Measurements from ENCODE around the gene SERP2.
"Not testable (repeated sequence)": the region's sequence is repeated elsewhere in the genome, so short reads cannot be mapped to it uniquely, and the experiment has no call there.

The SERP2 gene

GRCh38 chr13:44373601-44374347, at the start of gene SERP2:
Gene SERP2 (plus strand): TSS chr13:44373824. CDS start chr13:44374026, 202 bp downstream.
- DNase-seq (ENCODE audit: low spot score): peak; percentile 41

DNA sequence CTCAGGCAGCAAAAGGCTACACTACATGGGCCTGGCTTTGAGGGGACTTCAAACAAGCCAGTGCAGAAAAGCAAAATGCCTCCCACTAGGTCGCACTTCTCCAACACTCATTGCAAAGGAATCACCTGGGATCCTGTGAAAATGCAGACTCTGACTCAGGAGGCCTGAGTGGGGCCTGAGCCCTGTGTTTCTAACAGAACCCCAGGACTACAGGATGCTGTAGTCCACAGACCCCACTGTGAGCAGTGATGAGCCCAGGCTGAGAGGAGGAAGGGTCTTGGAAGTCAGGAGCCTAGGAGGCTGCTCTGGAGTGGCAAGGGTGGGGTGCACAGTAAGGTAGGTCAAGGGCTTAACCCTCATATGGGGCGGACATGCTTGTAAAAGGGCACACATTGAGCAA, 46.7 kb upstream of the SERP2 start:
- DNase-seq (ENCODE audit: low spot score): no peak

GRCh38 chr13:44329041-44329440, 44.6 kb upstream of the SERP2 start:
- not testable (repeated sequence) for DNase-seq (ENCODE audit: low spot score)

- DNase-seq (ENCODE audit: low spot score): no peak
These were observed 43.6 kb upstream of the SERP2 start for GRCh38 chr13:44329909-44330545.

DNA sequence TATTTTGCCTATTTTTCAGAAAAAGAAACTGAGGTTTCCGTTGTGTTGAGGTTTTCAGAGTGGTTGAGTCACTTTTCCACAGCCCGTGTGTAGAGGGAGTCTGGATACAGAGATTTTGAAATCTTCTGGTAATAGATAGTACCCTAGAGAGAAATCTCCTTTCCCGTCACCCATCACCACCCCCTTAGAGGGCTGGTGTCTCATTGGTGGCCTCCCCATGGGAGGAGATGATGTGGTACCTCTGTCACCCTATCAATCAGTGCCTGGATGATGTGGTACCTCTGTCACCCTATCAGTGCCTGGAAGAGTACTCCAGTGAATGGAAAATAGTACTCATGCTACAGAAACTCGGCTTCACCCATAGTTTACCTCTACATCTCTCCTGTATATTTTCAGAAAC, 42.2 kb upstream of the SERP2 start:
- DNase-seq (ENCODE audit: low spot score): peak; percentile 13

DNA sequence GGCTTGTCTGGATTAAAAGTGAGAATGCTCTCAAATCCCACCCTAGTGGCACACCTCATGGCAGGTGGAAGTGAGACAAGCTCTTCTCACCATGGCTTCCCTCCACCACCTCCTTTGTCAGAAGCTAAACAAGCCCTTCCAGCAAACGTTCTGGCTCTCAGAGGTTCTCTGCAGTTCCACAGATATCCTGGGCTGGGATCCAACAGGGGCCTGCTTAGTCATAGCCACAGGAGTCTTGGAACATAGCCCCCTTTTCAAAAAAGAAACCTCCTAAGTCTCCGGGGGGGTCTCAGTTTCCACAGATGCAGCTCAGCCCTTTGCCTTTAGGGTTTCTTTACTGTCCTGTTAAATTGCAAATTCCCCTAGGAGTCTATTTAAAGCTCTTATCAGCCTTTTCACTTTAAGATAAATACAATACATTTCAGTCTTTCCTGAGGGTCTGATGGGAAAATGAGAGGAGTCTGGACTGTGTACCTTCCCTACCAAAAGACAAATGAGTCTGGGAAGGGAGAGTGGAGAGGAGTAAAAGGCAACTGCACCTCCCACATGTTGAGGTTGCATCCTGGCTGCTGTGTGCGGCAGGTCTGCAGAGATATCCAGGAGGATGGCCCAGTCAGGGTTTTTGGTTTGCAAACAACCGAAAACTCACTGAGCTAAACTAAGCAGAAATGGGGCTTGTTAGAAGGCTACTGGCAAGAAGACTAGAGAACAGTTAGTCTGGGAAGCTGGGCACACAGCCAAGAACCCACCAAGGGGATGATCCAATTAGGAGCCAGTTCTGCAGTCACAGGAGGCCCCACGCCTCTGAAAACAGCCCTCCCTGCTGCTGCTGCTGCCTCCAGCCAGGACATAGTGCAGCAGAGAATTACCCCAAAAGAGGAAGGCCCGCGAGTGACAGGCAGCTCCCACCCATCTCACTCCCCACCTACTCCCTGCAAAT, 41.4 kb upstream of the SERP2 start:
- DNase-seq (ENCODE audit: low spot score): peak; percentile 22

- DNase-seq (ENCODE audit: low spot score): no peak
These were observed 39.5 kb upstream of the SERP2 start for GRCh38 chr13:44333950-44334655.

- no peak for DNase-seq (ENCODE audit: low spot score)
These were observed 38.9 kb upstream of the SERP2 start for GRCh38 chr13:44334751-44335150.

DNA sequence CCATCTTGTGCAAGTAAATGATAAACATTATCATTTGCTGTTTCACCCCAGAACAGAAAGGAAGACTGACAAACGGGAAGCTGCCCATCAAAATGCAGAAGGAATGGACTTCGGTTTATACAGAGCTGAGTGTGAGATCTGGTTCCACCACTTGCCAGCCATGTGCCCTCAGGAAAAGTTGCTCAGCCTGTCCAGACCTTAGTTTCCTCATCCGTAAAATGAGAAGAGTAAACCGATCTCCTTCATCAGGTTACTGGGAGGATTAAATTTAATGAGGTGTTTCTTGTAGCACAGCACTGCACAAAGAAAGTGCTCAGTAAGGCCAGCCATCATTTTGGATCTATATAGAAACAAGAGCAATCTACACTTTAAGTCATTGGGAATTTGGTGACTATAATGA, 36.7 kb upstream of the SERP2 start:
- DNase-seq (ENCODE audit: low spot score): no peak

- DNase-seq (ENCODE audit: low spot score): no peak
These were observed 36.0 kb upstream of the SERP2 start for GRCh38 chr13:44337581-44337980.

DNA sequence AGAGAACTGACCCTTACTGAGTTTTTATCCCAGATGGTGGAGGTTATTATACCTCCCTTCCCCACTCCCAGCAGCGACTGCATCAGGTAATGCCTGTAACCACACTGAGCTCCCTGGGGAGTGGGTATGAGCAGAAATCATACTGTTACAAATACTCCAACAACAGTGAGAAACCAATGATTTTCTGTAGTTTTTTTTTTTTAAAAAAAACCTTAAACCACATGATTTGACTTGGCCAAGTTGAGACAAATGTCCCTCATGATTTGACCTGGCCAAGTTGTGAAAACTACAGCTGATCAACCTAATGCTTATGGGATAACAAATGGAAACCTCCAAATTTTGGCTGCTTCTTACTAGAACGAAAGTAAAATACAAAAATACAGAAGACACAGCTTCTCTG, 33.1 kb upstream of the SERP2 start:
- DNase-seq (ENCODE audit: low spot score): no peak

DNA sequence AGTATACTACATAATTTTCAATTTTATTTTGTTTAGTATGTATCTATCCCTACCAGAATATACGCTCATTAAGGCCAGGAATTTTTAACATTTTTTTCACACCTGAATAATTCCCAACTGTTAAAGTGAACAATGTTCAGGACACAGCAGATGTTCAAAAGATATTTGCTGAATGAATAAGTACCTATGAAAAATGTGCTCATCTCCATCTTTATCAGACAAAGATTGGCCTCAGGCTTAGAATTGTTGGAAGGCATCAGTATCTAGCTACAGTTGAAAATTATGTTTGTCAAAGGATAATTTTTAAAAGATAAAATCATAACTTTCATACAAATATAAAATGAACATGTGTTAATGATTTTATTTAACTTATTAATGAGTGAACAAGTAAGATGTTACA, 30.9 kb upstream of the SERP2 start:
- DNase-seq (ENCODE audit: low spot score): no peak

GRCh38 chr13:44346534-44346933, 27.1 kb upstream of the SERP2 start:
- no peak for DNase-seq (ENCODE audit: low spot score)

DNA sequence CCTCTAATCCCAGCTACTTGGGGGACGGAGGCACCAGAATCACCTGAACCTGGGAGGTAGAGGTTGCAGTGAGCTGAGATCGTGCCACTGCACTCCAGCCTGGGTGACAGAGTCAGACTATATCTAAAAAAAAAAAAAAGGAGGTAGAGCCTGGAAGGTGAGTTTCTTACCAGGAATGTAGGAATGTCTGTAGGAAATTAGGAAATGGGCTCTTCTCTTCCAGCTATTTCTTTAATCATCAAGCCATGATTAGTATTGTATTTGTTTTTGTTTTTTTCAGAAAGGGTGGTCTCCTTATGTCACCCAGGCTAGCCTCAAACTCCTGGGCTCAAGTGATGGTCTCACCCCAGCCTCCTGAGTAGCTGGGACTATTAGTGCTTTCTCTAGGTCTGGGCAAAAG, 26.3 kb upstream of the SERP2 start:
- no peak for DNase-seq (ENCODE audit: low spot score)

DNA sequence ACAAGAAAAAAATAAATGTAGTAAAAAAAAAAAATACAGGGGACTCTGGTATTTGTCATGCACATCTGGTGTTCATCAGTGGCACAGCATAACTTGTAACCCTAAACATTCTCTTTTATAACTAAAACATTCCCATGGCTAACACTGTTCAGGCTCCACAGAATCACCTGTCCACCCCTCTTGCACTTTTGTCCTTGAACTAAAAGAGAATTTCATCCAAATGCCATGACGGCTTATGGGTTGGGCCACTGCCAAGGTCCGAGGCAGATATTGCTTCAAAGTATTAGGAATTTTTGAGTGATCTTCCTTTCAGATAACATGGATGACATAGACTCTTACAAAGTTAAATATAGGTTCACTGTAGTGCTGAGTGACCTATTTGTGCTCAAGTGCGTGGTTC, 25.7 kb upstream of the SERP2 start:
- DNase-seq (ENCODE audit: low spot score): no peak

DNA sequence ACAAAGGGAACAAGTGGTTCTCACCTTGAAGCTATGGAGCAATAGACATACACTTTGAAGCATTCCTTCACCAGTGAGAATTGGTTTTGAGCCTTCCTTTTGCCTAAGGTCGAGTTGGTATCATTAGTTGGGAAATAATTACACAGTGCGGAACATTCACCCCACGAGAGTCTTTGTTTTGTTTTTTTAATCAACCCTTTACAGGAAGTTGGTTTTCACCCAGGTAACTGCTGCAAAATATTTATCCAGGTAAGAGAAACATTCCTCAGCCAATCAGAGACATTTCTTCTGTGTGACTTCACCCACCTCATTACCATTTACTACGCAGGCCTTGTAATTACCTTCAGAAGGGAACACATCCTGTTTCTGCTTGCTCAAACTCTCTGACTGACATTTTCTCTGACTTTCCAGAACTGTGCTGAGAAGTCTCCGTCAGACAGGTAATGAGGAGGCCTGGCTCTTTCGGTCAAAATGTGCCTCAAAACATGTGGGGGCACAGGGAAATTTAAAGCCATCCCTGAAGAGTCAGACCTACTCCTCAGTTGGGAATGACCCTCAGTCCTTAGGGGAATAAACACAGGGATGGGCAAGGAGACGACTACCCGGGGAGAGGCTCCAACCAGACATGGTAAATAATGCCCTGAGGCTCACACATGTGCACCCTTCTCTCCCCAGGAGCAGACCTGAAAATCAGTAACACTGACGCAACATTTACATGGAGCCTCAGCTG, 22.7 kb upstream of the SERP2 start:
- no peak for DNase-seq (ENCODE audit: low spot score)

- no peak for DNase-seq (ENCODE audit: low spot score)
These were observed 22.1 kb upstream of the SERP2 start for GRCh38 chr13:44351505-44351854.

- no peak for DNase-seq (ENCODE audit: low spot score)
These were observed 21.4 kb upstream of the SERP2 start for GRCh38 chr13:44352202-44352601.

- no peak for DNase-seq (ENCODE audit: low spot score)
These were observed 21.0 kb upstream of the SERP2 start for GRCh38 chr13:44352671-44353070.

DNA sequence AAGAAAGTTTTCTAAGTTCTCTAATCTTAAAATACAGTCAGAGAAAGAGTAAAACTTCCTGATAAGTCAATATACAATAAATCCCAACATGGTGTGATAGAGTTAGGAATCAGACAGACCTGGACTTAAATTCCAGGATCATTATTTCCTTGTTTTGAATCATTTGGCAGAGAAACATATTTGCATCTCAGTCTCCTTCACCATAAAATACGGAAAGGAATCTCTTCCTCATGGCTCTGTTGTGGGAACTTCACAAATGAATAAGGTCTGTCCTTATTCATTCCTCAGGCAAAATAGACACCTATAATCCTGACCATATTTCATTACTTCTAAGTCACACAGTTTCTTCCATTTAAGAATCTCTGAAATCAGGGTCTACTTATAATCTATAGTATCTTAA, 19.3 kb upstream of the SERP2 start:
- no peak for DNase-seq (ENCODE audit: low spot score)

DNA sequence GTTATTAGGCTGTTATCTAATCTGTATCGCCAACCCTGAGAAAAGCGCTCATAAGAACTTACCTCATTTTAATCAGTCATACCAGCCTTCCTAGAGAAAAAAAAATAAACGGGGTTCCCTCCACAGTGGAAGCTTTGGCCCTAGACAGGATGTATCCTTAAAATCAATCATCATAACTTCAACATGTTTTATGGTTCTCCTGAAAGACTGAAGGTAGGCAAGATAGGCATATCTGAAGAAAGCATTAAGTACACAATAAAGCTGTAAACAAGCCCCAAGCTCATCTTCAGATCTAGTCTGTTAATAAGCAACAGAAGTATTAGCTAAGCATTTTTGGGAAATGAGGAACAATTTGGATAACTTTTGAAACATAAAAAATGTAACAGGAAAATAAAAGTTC, 18.7 kb upstream of the SERP2 start:
- no peak for DNase-seq (ENCODE audit: low spot score)

GRCh38 chr13:44355621-44356020, 18.0 kb upstream of the SERP2 start:
- DNase-seq (ENCODE audit: low spot score): no peak
